GM12878 (cell line): ENCODE data around the gene OTUB2. TPM values are rescaled to one million over a fixed set of nuclear protein-coding genes. Genes with fewer than 3 reads are reported as not detected.

Experiments
- ATAC-seq: fragments of 200-7000 bp; cut with Tn5 transposase; 3 replicates; pipeline ENCODE4 v1.9.1; 2020; ENCODE audit warnings: mild to moderate bottlenecking, moderate library complexity
- BruUV-seq: library from RNA; stranded (reverse); fragments of 400-500 nt; replicated peaks from 2 replicates; lab custom pipeline; 2021; lab: Mats Ljungman, UMichigan
- CTCF ChIA-PET: fragments of 300-600 bp; sonication (Branson Sonifier 250); formaldehyde crosslinking; extraction: SDS; loops from one replicate; lab custom pipeline; 2021; ENCODE audit warnings: inconsistent platforms; lab: Yijun Ruan, JAX
- POLR2A ChIA-PET: fragments of 350-600 bp; formaldehyde crosslinking; extraction: SDS; loops from one replicate; lab custom pipeline; 2021; ENCODE audit warnings: inconsistent platforms; lab: Charles Lee
- RAD21 ChIA-PET: fragments of 300-600 bp; sonication (Branson Sonifier 250); formaldehyde crosslinking; loops from one replicate; lab custom pipeline; 2023; ENCODE audit warnings: antibody characterized with exemption; ENCODE audit not compliant: unreplicated experiment; lab: Charles Lee
- SMC1A ChIA-PET: fragments of 300-600 bp; sonication (Branson Sonifier 250); formaldehyde crosslinking; loops from one replicate; lab custom pipeline; 2023; ENCODE audit not compliant: unreplicated experiment, uncharacterized antibody; lab: Charles Lee
- DNase-seq: peaks from one replicate; pipeline ENCODE4 v3.0.0-alpha.2; 2011; ENCODE audit warnings: low read depth, low spot score
- FAIRE-seq: peaks from 3 replicates; lab custom pipeline; 2011; peaks lifted over from hg19 to GRCh38; lab: Jason Lieb, UNC
- H2AFZ ChIP-seq: 2 replicates; pipeline ENCODE4 v1.6.0; 2011; ENCODE audit warnings: low read depth, low read length, control low read depth; ENCODE audit not compliant: control insufficient read depth
- H3K27ac ChIP-seq: 2 replicates; pipeline ENCODE4 v1.5.1; 2011; ENCODE audit warnings: control low read depth; ENCODE audit not compliant: control insufficient read depth, insufficient read depth
- H3K27me3 ChIP-seq, 2 experiments: replicated peaks in 1 of 2; 2 replicates each; pipeline versions ENCODE4 v1.6.0 to v1.6.1; 2011; ENCODE audit warnings: low read length in 1 of 2; ENCODE audit not compliant: control insufficient read depth in 2 of 2, insufficient read depth in 2 of 2
- H3K36me3 ChIP-seq, 2 experiments: 2 replicates each; pipeline ENCODE4 v1.5.1; 2011; ENCODE audit warnings: low read length in 1 of 2; ENCODE audit not compliant: control insufficient read depth in 2 of 2, insufficient read depth in 2 of 2
- H3K4me1 ChIP-seq: 2 replicates; pipeline ENCODE4 v1.6.1; 2011; ENCODE audit warnings: mild to moderate bottlenecking, low read length, moderate library complexity, mixed read lengths; ENCODE audit not compliant: control insufficient read depth, insufficient read depth
- H3K4me2 ChIP-seq: 2 replicates; pipeline ENCODE4 v1.6.0; 2011; ENCODE audit warnings: control low read depth; ENCODE audit not compliant: control insufficient read depth, insufficient read depth
- H3K4me3 ChIP-seq: fragments of 200-600 bp; sonication (generic); 2 replicates; pipeline ENCODE4 v1.5.1; 2016
- H3K79me2 ChIP-seq: 2 replicates; pipeline ENCODE4 v1.6.0; 2011; ENCODE audit warnings: low read length; ENCODE audit not compliant: control insufficient read depth, insufficient read depth
- H3K9ac ChIP-seq: 2 replicates; pipeline ENCODE4 v1.8.0; 2011; ENCODE audit warnings: low read length, control low read depth, mixed read lengths; ENCODE audit not compliant: control insufficient read depth, insufficient read depth
- H3K9me3 ChIP-seq: replicated peaks from 3 replicates; pipeline ENCODE4 v1.5.1; 2011; ENCODE audit warnings: mild to moderate bottlenecking, low read length; ENCODE audit not compliant: control insufficient read depth, insufficient read depth
- H4K20me1 ChIP-seq: 2 replicates; pipeline ENCODE4 v1.6.0; 2011; ENCODE audit not compliant: control insufficient read depth, insufficient read depth
- BCL3 ChIP-seq: IDR thresholded peaks from 2 replicates; pipeline ENCODE4 v1.6.1; 2011; ENCODE audit warnings: borderline replicate concordance, low read depth, mild to moderate bottlenecking, moderate library complexity, low read length; ENCODE audit not compliant: insufficient read depth, poor library complexity, severe bottlenecking
- BHLHE40 ChIP-seq, 2 experiments: fragments of 450-650 bp in 1 of 2; IDR thresholded peaks; 2 replicates each; pipeline ENCODE4 v1.6.1; 2011 to 2017; ENCODE audit warnings: low read depth in 2 of 2, borderline replicate concordance in 1 of 2, improper control_type of control experiment in 1 of 2, low read length in 1 of 2, mild to moderate bottlenecking in 1 of 2
- NFXL1 ChIP-seq: fragments of 450-650 bp; IDR thresholded peaks from 2 replicates; pipeline ENCODE4 v1.6.1; 2017; ENCODE audit warnings: antibody characterized with exemption, mild to moderate bottlenecking, borderline replicate concordance
- REST ChIP-seq: IDR thresholded peaks from 2 replicates; pipeline ENCODE4 v1.6.1; 2012; ENCODE audit warnings: mild to moderate bottlenecking, low read depth, low read length
- SMAD1 ChIP-seq: fragments of 450-650 bp; IDR thresholded peaks from 2 replicates; pipeline ENCODE4 v1.6.1; 2018; ENCODE audit warnings: mild to moderate bottlenecking, low read depth; ENCODE audit not compliant: partially characterized antibody
- SRF ChIP-seq, 2 experiments: IDR thresholded peaks; 2 replicates each; pipeline ENCODE4 v1.6.1; 2011; ENCODE audit warnings: low read depth in 2 of 2, low read length in 2 of 2, mild to moderate bottlenecking in 1 of 2, moderate library complexity in 1 of 2
- ZNF384 ChIP-seq: IDR thresholded peaks from 2 replicates; pipeline ENCODE4 v1.6.1; 2012; ENCODE audit warnings: low read depth, mild to moderate bottlenecking, low read length, improper control_type of control experiment, borderline replicate concordance
- WGBS: methylation state at CpG from one replicate; pipeline ENCODE4 v1.1.6; 2016; ENCODE audit warnings: low lambda C conversion rate; ENCODE audit not compliant: insufficient replicate concordance, insufficient coverage; ENCODE audit errors: missing lambda C conversion rate; 5-methylcytosine and 5-hydroxymethylcytosine counted together
- in situ Hi-C: fragments of 300-500 bp; cut with MboI; formaldehyde crosslinking; loops from 9 replicates; pipeline ENCODE4 v1.14.3; 2018; ENCODE audit warnings: mixed read lengths
- intact Hi-C: fragments of 100-400 bp; cut with micrococcal nuclease; formaldehyde crosslinking; loops from one replicate; pipeline ENCODE4 v1.14.2; 2022; ENCODE audit not compliant: unreplicated experiment
- polyA plus RNA-seq, 11 experiments: library from polyadenylated mRNA; depleted of rRNA in 4 of 11; unstranded in 6 of 11; stranded (reverse) in 5 of 11; fragments of >200 nt; fragmentation: Nextera tagmentation in 4 of 11; fragmentation: Illumina TruSeq in 1 of 11; extraction: Ambion mirVana in 4 of 11; extraction: Trizol in 1 of 11; gene quantifications; 1 replicate in 1 of 11; 2 replicates in 10 of 11; pipeline versions ENCODE4 v1.2.1 to v1.2.3, GENCODE V29; 2011 to 2016; ENCODE audit warnings: inconsistent platforms in 2 of 11, missing spikeins in 2 of 11, low read depth in 1 of 11
- total RNA-seq, 4 experiments: library from RNA; depleted of rRNA in 3 of 4; stranded (reverse); fragments of >200 nt in 3 of 4; fragmentation: Illumina TruSeq in 1 of 4; extraction: Trizol in 1 of 4; gene quantifications; 2 replicates each; pipeline versions ENCODE4 v1.2.1 to v1.2.3, GENCODE V29; 2013 to 2021

Gene OTUB2
- total and polyA plus RNA-seq, 10 of the 15 experiments (the other 5 are each of a cell fraction or from before 2014, with no cell fraction given): 0.05 to 0.82 (median 0.43) TPM

GRCh38 chr14:94040796-94041195 lies 14.7 kb downstream of the OTUB2 start:
- ATAC-seq (no peak), FAIRE-seq (no peak), DNase-seq (no peak)
- no peaks in the 10 kb centered on the region for H3K4me1 ChIP-seq
- no peaks in the 10 kb centered on the region for H3K27me3 ChIP-seq
- no TSS peak for BruUV-seq
- no peaks in the 10 kb centered on the region for H4K20me1 ChIP-seq
- H3K27ac ChIP-seq: no peak overlapping the region
- POLR2A ChIA-PET: no interaction called here
- in situ Hi-C loops (no loop called here), intact Hi-C loops (no loop called here)
- H3K9ac ChIP-seq: no peak overlapping the region
- whole genome bisulfite sequencing: 76% methylated on average over 13 of the region's 13 CpGs
- no peak overlapping the region for H3K4me3 ChIP-seq
- SMC1A ChIA-PET: no interaction called here
- CTCF ChIA-PET: no interaction called here
- H3K36me3 ChIP-seq: peaks cover 2 to 3% of the 10 kb centered on the region in 2 experiments; a peak in 3 of 4 replicates
- H3K4me2 ChIP-seq: no peak overlapping the region
- no peaks in the 10 kb centered on the region for H3K79me2 ChIP-seq
- RAD21 ChIA-PET: no interaction called here
- no peak overlapping the region for H2AFZ ChIP-seq
- TF ChIP-seq SRF (IDR thresholded peaks at IDR 0.05; ENCODE audit: low read depth in 2 of 2, low read length in 2 of 2) (no peak), NFXL1 (no peak), ZNF384 (no peak), BCL3 (no peak), BHLHE40 (IDR thresholded peaks at IDR 0.05; ENCODE audit: borderline replicate concordance in 1 of 2, low read depth in 2 of 2, low read length in 1 of 2) (no peak), SMAD1 (no peak), REST (no peak)
- TF ChIP-seq, all 136 proteins: peak for 0
- H3K9me3 ChIP-seq: no peaks in the 10 kb centered on the region
